ENCODE measurements around the gene XRCC3.

XRCC3 gene

DNA sequence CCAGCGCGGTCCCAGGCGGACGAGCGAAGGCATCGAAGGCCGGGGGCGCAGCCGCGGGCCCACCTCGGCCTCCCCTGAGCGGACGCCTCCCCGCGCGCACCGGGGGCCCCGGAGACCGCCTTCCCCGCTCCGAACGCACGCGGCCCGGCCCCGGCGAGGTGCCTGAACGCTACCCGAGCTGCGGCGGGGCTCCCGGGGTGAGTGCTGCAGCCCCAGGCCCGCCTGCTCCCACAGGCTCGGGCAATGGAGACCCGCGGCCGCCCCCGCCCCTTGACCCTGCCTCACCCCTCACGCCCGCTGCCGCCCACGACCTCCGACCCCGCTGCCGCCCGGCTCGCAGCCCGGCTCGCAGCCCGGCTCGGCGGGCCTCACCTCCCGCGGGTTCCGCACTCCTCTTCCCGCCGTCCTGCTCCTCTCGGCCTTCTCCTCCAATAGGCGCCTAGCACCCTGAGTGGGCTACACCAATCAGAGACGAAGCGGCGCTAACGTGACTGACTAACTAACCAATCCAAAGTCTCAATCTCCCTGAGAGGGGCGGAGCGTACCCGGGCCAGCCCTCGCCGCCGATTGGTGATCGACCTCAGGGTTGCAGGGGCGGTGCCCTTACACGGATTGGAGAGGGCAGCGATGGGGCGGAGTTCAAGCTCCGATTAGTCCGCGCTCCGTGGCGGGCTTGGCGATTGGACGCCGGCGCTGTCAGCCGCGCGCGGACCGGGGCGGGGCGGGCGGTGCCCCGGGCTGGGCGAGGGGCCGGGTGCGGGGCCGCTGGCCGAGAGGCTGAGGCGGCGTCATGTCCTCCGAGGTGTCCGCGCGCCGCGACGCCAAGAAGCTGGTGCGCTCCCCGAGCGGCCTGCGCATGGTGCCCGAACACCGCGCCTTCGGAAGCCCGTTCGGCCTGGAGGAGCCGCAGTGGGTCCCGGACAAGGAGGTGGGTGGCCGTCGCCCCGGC is at the start of gene XRCC3, which contains the start of gene ZFYVE21:
Gene XRCC3, minus strand, starts transcription at position 400 of the 949 bp plus-strand sequence. CDS start 4,364 bp downstream, outside the sequence.
Gene ZFYVE21, plus strand, starts transcription at position 759 of the 949 bp plus-strand sequence. Its CDS starts 32 bp downstream, at position 791.
- peak; percentile 97 to 100 for DNase-seq

- DNase-seq = no peak
Observed at GRCh38 chr14:103763730-103764488, 48.7 kb upstream of the XRCC3 start.

GRCh38 chr14:103762541-103762940 is 47.3 kb upstream of the XRCC3 start:
- DNase-seq = no peak

DNA sequence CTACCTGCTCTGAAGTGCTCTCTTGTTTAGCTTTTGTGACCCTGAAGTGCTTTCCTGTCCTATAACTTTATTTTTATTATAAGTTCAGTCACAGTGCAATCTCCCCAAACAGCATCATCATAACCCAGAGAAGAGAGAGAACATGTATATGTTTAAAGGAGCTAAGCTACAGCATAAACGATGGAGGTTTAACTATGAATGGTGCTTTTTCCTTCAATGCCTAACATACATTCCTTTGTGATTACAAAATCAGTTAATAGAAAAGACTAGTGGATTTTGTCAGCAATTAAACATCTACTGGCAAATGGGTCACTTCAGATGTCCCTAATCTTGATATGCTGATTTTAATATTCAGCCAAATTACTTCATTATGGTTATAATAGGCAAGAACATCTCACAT is 46.8 kb upstream of the XRCC3 start:
- DNase-seq = no peak

DNA sequence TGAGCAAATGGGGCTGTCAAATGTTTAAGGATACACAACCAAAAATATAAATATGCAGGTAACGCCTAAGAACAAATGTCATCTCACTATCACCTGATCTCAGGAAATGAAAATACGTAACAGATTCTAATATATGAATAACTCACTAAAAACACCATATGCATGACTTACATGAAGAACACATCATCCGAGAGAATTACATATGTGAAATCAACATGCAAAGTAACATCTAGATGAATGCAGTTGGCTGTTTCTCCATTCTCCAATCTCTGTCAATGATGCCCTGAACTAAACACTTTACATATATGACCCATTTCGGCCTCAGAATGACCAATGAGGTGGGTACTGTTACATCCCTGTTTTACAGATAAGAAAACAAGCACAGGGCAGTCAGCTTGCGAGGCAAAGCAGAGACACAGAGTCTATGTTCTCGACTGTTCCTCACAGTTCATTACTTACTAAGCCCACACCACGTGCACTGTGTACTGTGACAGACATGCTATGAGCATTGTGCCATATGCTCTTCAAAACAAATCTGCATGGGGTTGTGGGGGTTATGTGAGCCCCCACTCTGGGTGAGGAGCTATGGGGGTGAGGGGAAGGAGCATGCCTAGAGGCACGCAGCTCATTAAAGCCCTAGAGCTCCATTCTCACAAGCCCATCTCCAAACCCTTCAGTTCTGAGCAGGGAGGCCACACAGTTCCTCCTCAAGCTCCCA is 43.0 kb upstream of the XRCC3 start:
- no peak for DNase-seq

- no peak for DNase-seq
Observed at GRCh38 chr14:103755060-103755459, 39.8 kb upstream of the XRCC3 start.

DNA sequence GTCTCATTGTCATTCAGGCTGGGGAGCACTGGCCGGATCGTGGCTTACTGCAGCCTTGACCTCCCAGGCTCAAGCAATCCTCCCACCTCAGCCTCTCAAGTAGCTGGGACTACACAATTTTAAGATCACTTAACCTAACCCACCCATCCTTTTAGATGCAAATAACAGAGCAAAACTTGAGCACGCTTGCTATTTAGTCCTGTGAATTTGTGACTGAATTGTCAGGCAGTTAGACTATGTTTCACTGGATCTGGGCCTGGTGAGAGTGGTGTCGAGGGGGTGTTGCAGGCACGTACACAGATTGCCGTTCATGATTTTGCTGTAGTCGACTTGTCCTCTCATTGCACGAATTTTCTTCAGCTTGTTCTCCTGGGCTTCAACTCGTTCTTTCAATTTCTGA is 38.5 kb upstream of the XRCC3 start:
- DNase-seq = no peak

- DNase-seq = no peak
Observed at GRCh38 chr14:103749860-103750259, 34.6 kb upstream of the XRCC3 start.

GRCh38 chr14:103749452-103749851 is 34.2 kb upstream of the XRCC3 start:
- no peak for DNase-seq

DNA sequence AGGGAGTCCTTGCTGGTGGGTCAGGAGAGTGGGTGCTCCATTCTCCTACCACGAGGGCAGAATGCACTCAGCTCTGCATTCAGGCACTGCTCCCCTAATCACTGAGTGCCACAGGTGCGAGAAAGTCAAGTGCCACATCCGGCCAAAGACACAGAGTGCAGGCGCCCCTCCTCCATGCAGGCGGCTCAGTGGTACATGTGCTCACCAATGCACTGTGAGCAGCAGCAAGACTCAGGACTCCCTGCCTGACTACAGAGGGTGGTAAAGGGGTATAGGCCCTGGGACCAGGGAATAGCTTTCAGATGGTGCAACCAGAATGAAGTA is 33.2 kb upstream of the XRCC3 start:
- no peak for DNase-seq

GRCh38 chr14:103746701-103747100 is 31.4 kb upstream of the XRCC3 start:
- no peak for DNase-seq

GRCh38 chr14:103745424-103745823 is 30.2 kb upstream of the XRCC3 start:
- DNase-seq = no peak

- no peak for DNase-seq
Observed at GRCh38 chr14:103744621-103745395, 29.6 kb upstream of the XRCC3 start.

DNA sequence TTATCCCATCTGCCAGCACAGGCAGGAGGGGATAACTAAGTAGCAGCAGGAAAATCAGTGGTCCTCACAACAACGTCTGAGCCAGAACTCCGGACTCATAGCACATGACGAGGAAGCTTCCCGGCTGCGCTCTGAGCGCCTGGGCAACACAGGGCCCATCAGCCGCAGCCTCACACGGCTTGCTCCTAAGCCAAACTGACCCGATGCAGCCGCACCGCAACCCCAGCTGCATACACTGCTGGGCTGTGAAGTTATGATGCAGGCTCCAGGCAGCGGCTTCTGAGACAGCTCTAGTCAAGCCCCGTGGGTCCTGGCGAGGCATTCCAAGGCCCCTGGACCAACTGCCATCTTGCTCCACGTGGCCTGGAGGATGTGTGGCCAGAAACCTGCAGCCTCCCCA is 28.4 kb upstream of the XRCC3 start:
- no peak for DNase-seq

- DNase-seq = no peak
Observed at GRCh38 chr14:103742499-103743255, 27.4 kb upstream of the XRCC3 start.

DNA sequence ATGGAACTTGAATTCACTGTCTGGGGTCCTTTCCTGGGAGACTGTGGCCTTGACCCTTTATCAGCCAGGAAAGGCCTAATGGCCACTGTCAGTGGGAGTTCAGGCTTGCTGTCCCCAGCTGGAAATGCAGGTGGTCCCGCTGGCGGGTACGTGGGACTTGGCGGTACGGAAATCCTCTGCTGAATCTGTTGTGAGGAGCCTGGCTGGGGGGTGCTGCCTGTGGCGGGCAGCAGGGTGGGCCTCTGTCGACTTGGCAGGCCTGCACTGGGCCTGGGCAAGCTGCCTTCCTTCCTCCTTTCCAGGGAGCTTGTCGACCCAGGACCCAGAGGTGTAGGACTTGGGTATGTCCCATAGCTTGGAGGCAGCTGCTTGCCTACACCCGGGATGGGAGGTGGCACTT is 26.6 kb upstream of the XRCC3 start:
- no peak for DNase-seq

GRCh38 chr14:103740991-103741689 is 25.9 kb upstream of the XRCC3 start:
- no peak for DNase-seq

DNA sequence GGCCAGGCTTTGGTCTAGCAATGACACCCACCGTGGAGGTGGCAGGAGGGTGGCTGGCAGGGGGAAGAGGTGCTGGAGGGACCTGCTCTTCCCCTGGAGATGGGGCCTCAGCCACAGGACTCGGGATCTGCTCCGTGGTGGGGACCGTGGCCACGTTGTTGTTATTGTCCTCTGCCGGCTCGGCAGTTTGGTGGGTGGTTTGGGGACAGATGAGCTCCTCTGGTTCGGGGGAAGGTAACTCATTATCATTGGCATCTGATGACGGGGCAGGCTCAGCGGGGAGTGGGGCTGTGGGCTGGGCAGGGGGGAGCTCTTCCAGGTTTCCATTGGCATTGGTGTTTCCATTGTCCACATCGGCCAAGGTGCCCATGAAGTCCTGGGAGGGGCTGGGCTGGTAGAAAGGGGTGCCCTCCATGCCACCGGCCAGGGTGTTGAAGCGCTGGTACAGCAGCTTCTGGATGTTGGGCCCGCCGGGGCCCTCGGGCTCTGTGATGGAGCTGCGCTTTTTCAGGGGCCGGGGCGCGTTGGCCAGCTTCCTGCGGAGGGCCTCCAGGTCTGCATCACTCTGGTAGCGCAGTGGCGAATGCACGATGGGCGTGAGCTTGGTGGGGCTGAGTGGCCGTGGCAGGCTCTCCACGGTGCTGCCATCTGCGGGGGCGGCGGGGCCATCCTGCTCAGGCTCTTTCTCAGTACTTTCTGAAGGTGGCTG is 24.7 kb upstream of the XRCC3 start:
- DNase-seq = no peak

- DNase-seq = no peak
Observed at GRCh38 chr14:103739466-103739792, 24.2 kb upstream of the XRCC3 start.

- no peak for DNase-seq
Observed at GRCh38 chr14:103738701-103739451, 23.6 kb upstream of the XRCC3 start.

Data from SW 1271 (cell line).